OCI-LY3 (cell line): ENCODE results near the gene PIGL.

ENCODE experiments used
- H2AFZ ChIP-seq: fragments of 200-600, 300-600 bp; shearing (Covaris generic); 2 replicates; pipeline ENCODE4 v1.6.0; 2014; ENCODE audit warnings: antibody characterized with exemption, low read depth, low read length
- H3K27ac ChIP-seq: fragments of 200-600, 300-600 bp; sonication (generic); 2 replicates; pipeline ENCODE4 v1.5.1; 2014; ENCODE audit warnings: mild to moderate bottlenecking, low read length, moderate library complexity, mixed read lengths
- H3K27me3 ChIP-seq: fragments of 200-600, 300-600 bp; sonication (generic); 2 replicates; pipeline ENCODE4 v1.6.1; 2014; ENCODE audit warnings: low read depth, low read length, mixed read lengths
- H3K36me3 ChIP-seq: fragments of 200-600, 300-600 bp; sonication (generic); replicated peaks from 2 replicates; pipeline ENCODE3; 2014; ENCODE audit warnings: low read depth, low read length, mixed read lengths
- H3K4me1 ChIP-seq: fragments of 300-600, 200-600 bp; sonication (generic); 2 replicates; pipeline ENCODE4 v1.6.1; 2014; ENCODE audit warnings: low read length, mixed read lengths
- H3K4me2 ChIP-seq: fragments of 200-600, 300-600 bp; sonication (generic); 2 replicates; pipeline ENCODE4 v1.6.1; 2014; ENCODE audit warnings: low read length, mixed read lengths
- H3K4me3 ChIP-seq: fragments of 300-600, 200-600 bp; sonication (generic); 2 replicates; pipeline ENCODE4 v1.5.1; 2014; ENCODE audit warnings: antibody characterized with exemption, mild to moderate bottlenecking, low read length, moderate library complexity
- H3K79me2 ChIP-seq: fragments of 300-600, 200-600 bp; shearing (Covaris generic); 2 replicates; pipeline ENCODE4 v1.6.1; 2014; ENCODE audit warnings: mild to moderate bottlenecking, low read length, mixed read lengths
- H3K9ac ChIP-seq: fragments of 300-600, 200-600 bp; shearing (Covaris generic); 2 replicates; pipeline ENCODE4 v1.6.0; 2014; ENCODE audit warnings: mild to moderate bottlenecking, low read length, moderate library complexity
- H3K9me3 ChIP-seq: fragments of 200-600, 300-600 bp; shearing (Covaris generic); 2 replicates; pipeline ENCODE4 v1.6.1; 2014; ENCODE audit warnings: low read length, mixed read lengths; ENCODE audit not compliant: insufficient read depth
- H4K20me1 ChIP-seq: fragments of 200-600, 300-600 bp; sonication (generic); 2 replicates; pipeline ENCODE4 v1.6.1; 2016; ENCODE audit warnings: low read length, mixed read lengths; ENCODE audit not compliant: insufficient read depth
- EZH2phosphoT487 ChIP-seq: fragments of 200-600 bp; shearing (Covaris generic); IDR thresholded peaks from 2 replicates; pipeline ENCODE4 v1.6.1; 2018; ENCODE audit warnings: antibody characterized with exemption, mixed run types, low read depth
- TF ChIP-seq, protein P1 (sequence below): fragments of 200-600, 300-600 bp; sonication (generic); IDR thresholded peaks from 2 replicates; pipeline ENCODE4 v1.5.1; 2014; ENCODE audit warnings: antibody characterized with exemption, low read length, low read depth

PIGL gene

DNA sequence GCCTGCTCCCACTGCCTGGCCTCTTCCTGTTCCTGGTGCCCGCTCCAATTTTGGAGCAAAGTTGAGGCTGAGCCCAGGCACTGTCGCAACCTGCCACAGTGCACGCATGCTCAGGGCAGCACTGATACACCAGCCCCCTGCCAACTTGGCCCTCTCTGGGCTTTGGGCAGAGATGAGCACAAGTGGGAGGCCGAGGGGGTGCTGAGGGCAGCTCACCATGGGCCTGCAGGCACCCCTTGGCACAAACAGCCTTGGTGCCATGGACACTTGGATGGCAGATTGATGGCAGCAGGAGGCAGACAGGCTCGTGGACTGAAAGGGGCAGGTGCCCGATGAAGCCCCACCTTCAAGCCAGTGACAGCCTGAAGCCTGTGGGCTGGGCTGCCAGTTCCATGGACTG, 42.9 kb downstream of the PIGL start:
- H3K36me3 ChIP-seq: peaks cover 4% of the 10 kb centered on the region
- no peaks in the 10 kb centered on the region for H3K79me2 ChIP-seq
- H2AFZ ChIP-seq: no peak overlapping the region
- H3K4me1 ChIP-seq: no peaks in the 10 kb centered on the region
- H3K27ac ChIP-seq: no peak overlapping the region
- no peaks in the 10 kb centered on the region for H4K20me1 ChIP-seq
- H3K27me3 ChIP-seq: no peaks in the 10 kb centered on the region
- TF ChIP-seq, protein P1, sequence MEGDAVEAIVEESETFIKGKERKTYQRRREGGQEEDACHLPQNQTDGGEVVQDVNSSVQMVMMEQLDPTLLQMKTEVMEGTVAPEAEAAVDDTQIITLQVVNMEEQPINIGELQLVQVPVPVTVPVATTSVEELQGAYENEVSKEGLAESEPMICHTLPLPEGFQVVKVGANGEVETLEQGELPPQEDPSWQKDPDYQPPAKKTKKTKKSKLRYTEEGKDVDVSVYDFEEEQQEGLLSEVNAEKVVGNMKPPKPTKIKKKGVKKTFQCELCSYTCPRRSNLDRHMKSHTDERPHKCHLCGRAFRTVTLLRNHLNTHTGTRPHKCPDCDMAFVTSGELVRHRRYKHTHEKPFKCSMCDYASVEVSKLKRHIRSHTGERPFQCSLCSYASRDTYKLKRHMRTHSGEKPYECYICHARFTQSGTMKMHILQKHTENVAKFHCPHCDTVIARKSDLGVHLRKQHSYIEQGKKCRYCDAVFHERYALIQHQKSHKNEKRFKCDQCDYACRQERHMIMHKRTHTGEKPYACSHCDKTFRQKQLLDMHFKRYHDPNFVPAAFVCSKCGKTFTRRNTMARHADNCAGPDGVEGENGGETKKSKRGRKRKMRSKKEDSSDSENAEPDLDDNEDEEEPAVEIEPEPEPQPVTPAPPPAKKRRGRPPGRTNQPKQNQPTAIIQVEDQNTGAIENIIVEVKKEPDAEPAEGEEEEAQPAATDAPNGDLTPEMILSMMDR: no peak
- no peak for TF ChIP-seq EZH2phosphoT487
- no peaks in the 10 kb centered on the region for H3K9me3 ChIP-seq
- H3K9ac ChIP-seq: no peak overlapping the region
- H3K4me2 ChIP-seq: no peak overlapping the region
- no peak overlapping the region for H3K4me3 ChIP-seq

DNA sequence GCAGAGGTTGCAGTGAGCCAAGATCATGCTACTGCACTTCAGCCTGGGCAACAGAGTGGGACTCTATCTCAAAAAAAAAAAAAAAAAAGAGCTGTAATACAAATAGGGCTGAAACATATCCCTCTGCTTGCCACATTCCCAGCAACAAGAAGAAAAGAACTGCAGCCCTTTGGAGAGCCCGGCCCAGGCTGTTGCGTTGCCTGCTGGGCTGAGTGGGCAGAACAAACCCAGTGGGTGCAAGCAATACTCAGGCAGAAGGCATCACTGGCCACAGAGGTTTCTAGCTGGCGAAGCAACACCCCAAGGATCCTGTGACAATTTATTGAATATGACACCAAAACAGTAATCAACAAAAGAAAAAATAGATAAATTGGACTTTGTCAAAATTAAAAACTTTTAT, 44.0 kb downstream of the PIGL start:
- no peak for TF ChIP-seq EZH2phosphoT487
- TF ChIP-seq, protein P1: no peak

DNA sequence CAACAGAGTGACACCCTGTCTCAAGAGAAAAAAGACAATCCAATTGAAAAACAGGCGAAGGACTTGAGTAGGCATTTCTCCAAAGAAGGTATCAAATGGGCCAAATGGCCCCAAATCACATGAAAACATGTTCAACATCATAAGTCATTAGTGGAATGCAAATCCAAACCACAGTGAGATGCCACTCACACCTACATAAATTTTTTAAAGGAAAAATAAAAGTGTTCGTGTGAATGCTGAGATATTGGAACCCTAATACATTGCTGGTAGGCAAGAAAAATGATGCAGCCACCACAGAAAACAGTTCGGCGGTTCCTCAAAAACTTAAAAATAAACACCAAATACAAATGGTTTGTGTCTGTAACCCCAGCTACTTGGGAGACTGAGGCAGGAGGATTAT, 45.2 kb downstream of the PIGL start:
- H3K4me3 ChIP-seq: no peak overlapping the region

More for the DNA sequence above, 44.0 kb downstream of the PIGL start:
- H4K20me1 ChIP-seq: no peaks in the 10 kb centered on the region
- no peaks in the 10 kb centered on the region for H3K27me3 ChIP-seq
- H3K4me1 ChIP-seq: no peaks in the 10 kb centered on the region
- no peak overlapping the region for H3K4me3 ChIP-seq
- H3K79me2 ChIP-seq: no peaks in the 10 kb centered on the region
- no peak overlapping the region for H3K27ac ChIP-seq
- H3K4me2 ChIP-seq: no peak overlapping the region
- peaks cover 4% of the 10 kb centered on the region for H3K36me3 ChIP-seq
- H3K9ac ChIP-seq: no peak overlapping the region
- H3K9me3 ChIP-seq: no peaks in the 10 kb centered on the region
- H2AFZ ChIP-seq: no peak overlapping the region

DNA sequence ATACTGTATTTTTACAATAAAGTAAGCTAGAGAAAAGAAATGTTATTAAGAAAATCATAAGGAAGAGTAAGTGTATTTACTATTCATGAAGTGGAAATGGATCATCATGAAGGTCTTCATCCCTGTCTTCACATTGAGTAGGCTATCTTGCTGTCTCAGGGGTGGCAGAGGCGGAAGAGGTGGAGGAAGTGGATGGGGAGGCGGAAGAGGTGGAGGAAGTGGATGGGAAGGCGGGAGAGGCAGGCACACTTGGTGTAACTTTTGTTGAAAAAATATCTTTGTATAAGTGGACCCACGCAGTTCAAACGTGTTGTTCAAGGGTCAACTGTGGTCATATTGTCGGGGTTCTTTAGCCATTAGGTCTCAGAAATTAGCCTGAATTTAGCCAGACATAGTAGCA, 50.2 kb downstream of the PIGL start:
- no peaks in the 10 kb centered on the region for H3K79me2 ChIP-seq
- H3K4me1 ChIP-seq: peaks cover 13% of the 10 kb centered on the region
- H3K4me2 ChIP-seq: no peak overlapping the region
- no peaks in the 10 kb centered on the region for H3K9me3 ChIP-seq
- no peak overlapping the region for H3K9ac ChIP-seq
- H3K27ac ChIP-seq: no peak overlapping the region
- H4K20me1 ChIP-seq: no peaks in the 10 kb centered on the region
- H3K27me3 ChIP-seq: no peaks in the 10 kb centered on the region
- H3K4me3 ChIP-seq: no peak overlapping the region
- no peaks in the 10 kb centered on the region for H3K36me3 ChIP-seq
- no peak for TF ChIP-seq EZH2phosphoT487
- TF ChIP-seq, protein P1: no peak
- H2AFZ ChIP-seq: no peak overlapping the region

More for the DNA sequence above, 45.2 kb downstream of the PIGL start:
- Histone ChIP-seq H4K20me1 (no peaks in the 10 kb centered on the region), H3K9me3 (no peaks in the 10 kb centered on the region), H3K4me2 (no peak overlapping the region), H3K36me3 (peaks cover 4% of the 10 kb centered on the region), H3K27ac (no peak overlapping the region), H3K9ac (no peak overlapping the region), H3K27me3 (no peaks in the 10 kb centered on the region), H3K79me2 (no peaks in the 10 kb centered on the region), H3K4me1 (no peaks in the 10 kb centered on the region), H2AFZ (no peak overlapping the region)
- TF ChIP-seq, protein P1: no peak
- TF ChIP-seq EZH2phosphoT487: no peak
